ENCODE measurements around the gene EIF4G3. TPM values are rescaled to one million over a fixed set of nuclear protein-coding genes. Genes with fewer than 3 reads are reported as not detected.

EIF4G3 gene
- total and polyA plus RNA-seq, 9 of the 15 experiments (the other 6 are each of a cell fraction or from before 2014, with no cell fraction given): 6.7 to 40.5 (median 32.1) TPM

DNA sequence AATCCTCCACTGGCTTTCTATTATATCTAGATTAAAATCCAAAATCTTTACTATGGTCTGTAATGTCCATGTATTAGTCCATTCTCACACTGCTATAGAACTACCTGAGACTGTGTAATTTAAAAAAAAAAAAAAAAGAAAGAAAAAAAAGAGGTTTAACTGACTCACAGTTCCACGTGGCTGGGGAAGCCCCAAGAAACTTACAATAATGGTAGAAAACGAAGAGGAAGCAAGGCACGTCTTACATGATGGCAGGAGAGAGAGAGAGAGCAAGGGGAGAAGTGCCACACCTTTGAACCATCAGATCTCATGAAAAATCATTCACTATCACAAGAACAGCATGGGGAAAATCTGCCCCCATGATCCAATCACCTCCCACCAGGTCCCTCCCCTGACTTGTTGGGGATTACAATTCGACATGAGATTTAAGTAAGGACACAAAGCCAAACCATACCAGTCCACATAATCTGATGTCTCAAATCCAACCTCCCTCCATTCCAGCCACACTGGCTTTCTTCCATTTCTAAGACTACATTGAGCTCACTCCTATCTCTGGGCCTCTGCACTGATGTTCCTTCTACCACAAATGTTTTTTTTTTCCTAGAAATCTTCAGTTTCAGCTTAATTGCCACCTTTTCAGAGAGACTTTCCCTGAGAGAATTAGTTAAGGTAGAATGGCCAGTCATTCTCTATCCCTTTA lies 92.4 kb downstream of the EIF4G3 start:
- TF ChIP-seq L3MBTL2 (IDR thresholded peaks at IDR 0.05): 0 out of 2 replicates have a peak, but pooled peaks have one; percentile 20
- TF ChIP-seq FUS (optimal IDR thresholded peaks at IDR 0.05; ENCODE audit: low read depth, low read length): no peak
- TF ChIP-seq ZNF766 (CRISPR knock-in tag; conservative IDR thresholded peaks at IDR 0.05): no peak
- no peak for TF ChIP-seq SREBF1 (IDR thresholded peaks at IDR 0.05; ENCODE audit: borderline replicate concordance, low read depth, low read length)
- TF ChIP-seq HIVEP1 (CRISPR knock-in tag; IDR thresholded peaks at IDR 0.05): no peak
- no peak for TF ChIP-seq ZKSCAN3 (CRISPR knock-in tag; IDR thresholded peaks at IDR 0.05)
- no peak for TF ChIP-seq RBBP5 (IDR thresholded peaks at IDR 0.05; ENCODE audit: borderline replicate concordance, insufficient read depth, low read length, poor library complexity, severe bottlenecking)
- TF ChIP-seq ZNF431 (CRISPR knock-in tag; IDR thresholded peaks at IDR 0.05): peak; percentile 84
- no peak for TF ChIP-seq GATAD2B (IDR thresholded peaks at IDR 0.05; ENCODE audit: borderline replicate concordance)
- no peak for TF ChIP-seq TCF7 (IDR thresholded peaks at IDR 0.05; ENCODE audit: borderline replicate concordance)
- no peak for TF ChIP-seq CREBBP (IDR thresholded peaks at IDR 0.05; ENCODE audit: low read depth, low read length)
- TF ChIP-seq, protein P1, sequence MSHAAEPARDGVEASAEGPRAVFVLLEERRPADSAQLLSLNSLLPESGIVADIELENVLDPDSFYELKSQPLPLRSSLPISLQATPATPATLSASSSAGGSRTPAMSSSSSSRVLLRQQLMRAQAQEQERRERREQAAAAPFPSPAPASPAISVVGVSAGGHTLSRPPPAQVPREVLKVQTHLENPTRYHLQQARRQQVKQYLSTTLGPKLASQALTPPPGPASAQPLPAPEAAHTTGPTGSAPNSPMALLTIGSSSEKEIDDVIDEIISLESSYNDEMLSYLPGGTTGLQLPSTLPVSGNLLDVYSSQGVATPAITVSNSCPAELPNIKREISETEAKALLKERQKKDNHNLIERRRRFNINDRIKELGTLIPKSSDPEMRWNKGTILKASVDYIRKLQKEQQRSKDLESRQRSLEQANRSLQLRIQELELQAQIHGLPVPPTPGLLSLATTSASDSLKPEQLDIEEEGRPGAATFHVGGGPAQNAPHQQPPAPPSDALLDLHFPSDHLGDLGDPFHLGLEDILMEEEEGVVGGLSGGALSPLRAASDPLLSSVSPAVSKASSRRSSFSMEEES (CRISPR knock-in tag; IDR thresholded peaks at IDR 0.05): no peak
- TF ChIP-seq NFYB (IDR thresholded peaks at IDR 0.05; ENCODE audit: extremely low read depth, insufficient read length): no peak
- no peak for TF ChIP-seq BHLHE40 (IDR thresholded peaks at IDR 0.05; ENCODE audit: low read length)
- TF ChIP-seq ZNF133 (CRISPR knock-in tag; IDR thresholded peaks at IDR 0.05): no peak
- Histone ChIP-seq H3K79me2 (ENCODE audit: control insufficient read depth, insufficient read depth, low read length) (no peaks in the 10 kb centered on the region), H3K9ac (ENCODE audit: insufficient read depth in 1 of 2, low read depth in 2 of 2, low read length in 2 of 2) (no peak overlapping the region), H3K27me3 (ENCODE audit: control insufficient read depth in 2 of 2, insufficient read depth in 2 of 2, low read length in 2 of 2) (no peaks in the 10 kb centered on the region), H3K9me3 (replicated peaks; ENCODE audit: control insufficient read depth, insufficient read depth, low read depth, low read length) (no peaks in the 10 kb centered on the region), H3K4me1 (replicated peaks in 1 of 2; ENCODE audit: control insufficient read depth in 2 of 2, insufficient read depth in 2 of 2, low read length in 2 of 2) (no peaks in the 10 kb centered on the region), H2AFZ (ENCODE audit: low read depth, low read length) (no peak overlapping the region), H3K4me2 (ENCODE audit: insufficient read depth, low read length) (no peak overlapping the region), H4K20me1 (replicated peaks; ENCODE audit: control insufficient read depth, insufficient read depth, low read length) (no peaks in the 10 kb centered on the region), H3K4me3 (no peak overlapping the region), H3K27ac (ENCODE audit: extremely low read depth, low read depth, low read length) (no peak overlapping the region), H3K9me1 (ENCODE audit: control insufficient read depth, insufficient read depth, low read length) (no peaks in the 10 kb centered on the region), H3K36me3 (ENCODE audit: control insufficient read depth, insufficient read depth, low read length) (peaks cover 7% of the 10 kb centered on the region; the same call in 1 of the 3 replicates)
- in situ Hi-C loops (cut with MboI): no loop called here
- intact Hi-C loops (cut with micrococcal nuclease): no loop called here
- peak; percentile 54 for ATAC-seq
- ChIA-PET CTCF (ENCODE audit: low intra/inter-chr PET ratio) (no interaction called here), POLR2A (no interaction called here)
- WGBS (ENCODE audit: insufficient coverage, low coverage, missing lambda C conversion rate): 27% methylated on average over 4 of the region's 4 CpGs
- BruUV-seq (replicated peaks): no TSS peak
- no peak for FAIRE-seq
- DNase-seq (ENCODE audit: extremely low read depth in 1 of 4, low spot score in 3 of 4): no peak

Measured in K562 (cell line).